ENCODE data around the gene CIAO2B. TPM values are rescaled to one million over a fixed set of nuclear protein-coding genes. Genes with fewer than 3 reads are reported as not detected.

The CIAO2B gene
- polyA plus RNA-seq, 1 experiment, result 171 TPM

DNA sequence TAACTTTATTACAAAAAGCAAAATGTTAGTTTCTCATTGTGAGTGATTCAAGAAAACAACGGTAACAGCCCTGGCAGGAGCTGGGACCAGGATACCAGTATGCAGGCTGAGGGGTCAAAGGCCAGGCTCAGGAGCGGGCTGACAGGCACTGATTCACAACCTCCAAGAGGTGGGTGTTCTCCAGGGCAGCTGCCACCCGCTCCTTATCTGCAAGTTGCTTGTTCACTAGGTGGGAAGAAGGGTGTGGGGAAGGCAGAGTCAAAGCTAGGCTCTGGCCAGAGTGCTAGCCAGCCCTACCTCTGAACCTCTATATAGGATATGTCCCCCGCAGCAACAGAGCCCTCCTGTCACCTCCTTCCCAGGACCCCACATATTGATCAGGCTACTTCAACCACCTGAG, 2.1 kb downstream of the CIAO2B start:
- Histone ChIP-seq H3K4me3 (ENCODE audit: low read depth, low read length) (no peak overlapping the region), H3K36me3 (ENCODE audit: control insufficient read depth, insufficient read depth, low read length) (peaks cover 6% of the 10 kb centered on the region; the same call in 1 of the 2 replicates), H3K27me3 (ENCODE audit: control insufficient read depth, insufficient read depth, low read length) (no peaks in the 10 kb centered on the region)
- TF ChIP-seq, protein P1, sequence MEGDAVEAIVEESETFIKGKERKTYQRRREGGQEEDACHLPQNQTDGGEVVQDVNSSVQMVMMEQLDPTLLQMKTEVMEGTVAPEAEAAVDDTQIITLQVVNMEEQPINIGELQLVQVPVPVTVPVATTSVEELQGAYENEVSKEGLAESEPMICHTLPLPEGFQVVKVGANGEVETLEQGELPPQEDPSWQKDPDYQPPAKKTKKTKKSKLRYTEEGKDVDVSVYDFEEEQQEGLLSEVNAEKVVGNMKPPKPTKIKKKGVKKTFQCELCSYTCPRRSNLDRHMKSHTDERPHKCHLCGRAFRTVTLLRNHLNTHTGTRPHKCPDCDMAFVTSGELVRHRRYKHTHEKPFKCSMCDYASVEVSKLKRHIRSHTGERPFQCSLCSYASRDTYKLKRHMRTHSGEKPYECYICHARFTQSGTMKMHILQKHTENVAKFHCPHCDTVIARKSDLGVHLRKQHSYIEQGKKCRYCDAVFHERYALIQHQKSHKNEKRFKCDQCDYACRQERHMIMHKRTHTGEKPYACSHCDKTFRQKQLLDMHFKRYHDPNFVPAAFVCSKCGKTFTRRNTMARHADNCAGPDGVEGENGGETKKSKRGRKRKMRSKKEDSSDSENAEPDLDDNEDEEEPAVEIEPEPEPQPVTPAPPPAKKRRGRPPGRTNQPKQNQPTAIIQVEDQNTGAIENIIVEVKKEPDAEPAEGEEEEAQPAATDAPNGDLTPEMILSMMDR (IDR thresholded peaks at IDR 0.05; ENCODE audit: insufficient read depth, low read depth, low read length), result no peak
- ChIA-PET POLR2A (no interaction called here), CTCF (interaction anchor here (0.9 to 4.8 kb wide), 4 partner anchors 14 to 223 kb away, joined by 3 to 29 read pairs (median 5); no protein-coding TSS in a partner anchor)
- DNase-seq (ENCODE audit: low read depth), result no peak

DNA sequence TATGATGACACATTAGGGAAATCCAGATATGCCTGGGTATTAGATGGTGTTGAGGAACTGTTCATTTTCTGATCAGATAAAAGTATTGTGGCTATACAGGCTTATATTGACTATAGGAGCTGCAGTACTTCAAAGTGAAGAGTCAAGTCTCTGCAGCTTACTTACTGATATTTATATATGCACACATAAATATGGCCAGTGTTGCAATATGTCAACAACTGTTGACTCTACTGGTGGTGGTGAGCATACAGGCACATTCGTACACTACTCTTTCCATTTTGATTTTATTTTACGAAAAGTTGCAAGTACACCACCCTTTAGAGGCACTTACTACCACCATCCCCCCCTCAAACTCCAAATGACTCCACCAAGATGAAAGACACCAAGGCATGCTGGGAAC, 2.5 kb downstream of the CIAO2B start:
- Histone ChIP-seq H3K4me3 (ENCODE audit: low read depth, low read length) (no peak overlapping the region), H3K36me3 (ENCODE audit: control insufficient read depth, insufficient read depth, low read length) (peaks cover 6% of the 10 kb centered on the region; the same call in 1 of the 2 replicates), H3K27me3 (ENCODE audit: control insufficient read depth, insufficient read depth, low read length) (no peaks in the 10 kb centered on the region)
- CTCF ChIA-PET, result interaction anchor here (0.8 to 4.8 kb wide), 6 partner anchors 14 to 271 kb away, joined by 3 to 29 read pairs (median 3); no protein-coding TSS in a partner anchor
- no peak for DNase-seq (ENCODE audit: low read depth)
- POLR2A ChIA-PET, result interaction anchor here (0.6 kb wide), 1 partner anchor 247 kb away, joined by 4 read pairs; no protein-coding TSS in a partner anchor
- TF ChIP-seq, protein P1 (IDR thresholded peaks at IDR 0.05; ENCODE audit: insufficient read depth, low read depth, low read length), result no peak

DNA sequence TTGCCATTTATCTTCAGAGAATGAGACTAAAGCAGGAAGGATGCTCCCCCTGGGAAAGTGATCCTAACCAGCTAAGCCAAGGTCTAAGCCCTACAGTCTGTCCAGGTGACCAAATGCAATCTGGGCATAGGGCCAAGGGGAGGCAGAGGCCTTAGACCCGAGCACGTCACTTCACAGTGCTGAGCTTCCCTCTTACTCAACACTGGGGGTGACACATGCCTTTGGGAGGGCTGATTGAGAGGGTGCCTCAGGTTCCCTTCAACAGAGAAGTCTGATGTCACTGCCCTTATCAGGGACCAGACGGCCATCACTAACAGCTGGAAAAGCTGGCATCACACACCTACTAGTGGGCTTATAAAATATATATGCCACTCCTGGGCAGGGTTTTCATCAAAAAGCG, 4.0 kb downstream of the CIAO2B start:
- CTCF ChIA-PET, result interaction anchor here (1.4 to 4.8 kb wide), 2 partner anchors 34 to 255 kb away, joined by 3 to 29 read pairs; no protein-coding TSS in a partner anchor
- Histone ChIP-seq H3K4me3 (ENCODE audit: low read depth, low read length) (no peak overlapping the region), H3K36me3 (ENCODE audit: control insufficient read depth, insufficient read depth, low read length) (peaks cover 6% of the 10 kb centered on the region; the same call in 1 of the 2 replicates), H3K27me3 (ENCODE audit: control insufficient read depth, insufficient read depth, low read length) (no peaks in the 10 kb centered on the region)
- POLR2A ChIA-PET, result no interaction called here
- no peak for DNase-seq (ENCODE audit: low read depth)
- TF ChIP-seq, protein P1 (IDR thresholded peaks at IDR 0.05; ENCODE audit: insufficient read depth, low read depth, low read length), result no peak

DNA sequence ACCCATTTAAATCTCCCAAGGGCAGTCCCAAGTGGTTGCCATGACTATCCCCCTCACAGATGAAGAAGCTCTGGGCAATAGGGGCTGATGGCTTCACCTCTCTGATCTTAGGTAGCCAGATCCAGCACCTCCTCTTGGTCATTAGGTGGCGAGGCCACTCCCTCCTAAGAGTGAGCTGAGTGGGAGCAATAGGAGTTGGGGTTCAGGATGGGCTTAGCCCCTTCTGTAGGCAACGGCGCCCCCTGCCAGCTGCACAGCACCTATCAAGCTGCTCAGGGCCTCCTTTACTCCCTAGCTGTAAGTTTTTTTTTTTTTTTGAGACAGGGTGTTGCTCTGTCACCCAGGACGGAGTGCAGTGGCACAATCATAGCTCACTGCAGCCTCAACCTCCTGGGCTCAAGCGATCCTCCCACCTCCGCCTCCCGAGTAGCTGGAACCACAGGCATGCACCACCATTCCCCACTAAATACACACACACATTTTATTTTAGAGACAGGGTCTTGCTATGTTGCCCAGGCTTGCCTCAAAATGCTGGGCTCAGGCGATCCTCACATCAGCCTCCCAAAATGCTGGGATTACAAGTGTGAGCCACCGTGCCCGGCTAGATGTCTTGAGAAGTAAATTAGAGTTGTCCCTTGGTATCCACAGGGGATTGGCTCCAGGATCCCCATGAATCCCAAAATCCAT, 5.4 kb downstream of the CIAO2B start:
- POLR2A ChIA-PET, result no interaction called here
- Histone ChIP-seq H3K36me3 (ENCODE audit: control insufficient read depth, insufficient read depth, low read length) (peaks cover 6% of the 10 kb centered on the region; the same call in 1 of the 2 replicates), H3K27me3 (ENCODE audit: control insufficient read depth, insufficient read depth, low read length) (peaks cover 1% of the 10 kb centered on the region; the same call in 1 of the 2 replicates), H3K4me3 (ENCODE audit: low read depth, low read length) (no peak overlapping the region)
- CTCF ChIA-PET, result interaction anchor here (0.6 to 5.4 kb wide), 14 partner anchors 9 to 522 kb away, joined by 3 to 118 read pairs (median 3); partner anchors contain the start of gene CDH16
- no peak for DNase-seq (ENCODE audit: low read depth)
- TF ChIP-seq, protein P1 (IDR thresholded peaks at IDR 0.05; ENCODE audit: insufficient read depth, low read depth, low read length), result peak; percentile 56

DNA sequence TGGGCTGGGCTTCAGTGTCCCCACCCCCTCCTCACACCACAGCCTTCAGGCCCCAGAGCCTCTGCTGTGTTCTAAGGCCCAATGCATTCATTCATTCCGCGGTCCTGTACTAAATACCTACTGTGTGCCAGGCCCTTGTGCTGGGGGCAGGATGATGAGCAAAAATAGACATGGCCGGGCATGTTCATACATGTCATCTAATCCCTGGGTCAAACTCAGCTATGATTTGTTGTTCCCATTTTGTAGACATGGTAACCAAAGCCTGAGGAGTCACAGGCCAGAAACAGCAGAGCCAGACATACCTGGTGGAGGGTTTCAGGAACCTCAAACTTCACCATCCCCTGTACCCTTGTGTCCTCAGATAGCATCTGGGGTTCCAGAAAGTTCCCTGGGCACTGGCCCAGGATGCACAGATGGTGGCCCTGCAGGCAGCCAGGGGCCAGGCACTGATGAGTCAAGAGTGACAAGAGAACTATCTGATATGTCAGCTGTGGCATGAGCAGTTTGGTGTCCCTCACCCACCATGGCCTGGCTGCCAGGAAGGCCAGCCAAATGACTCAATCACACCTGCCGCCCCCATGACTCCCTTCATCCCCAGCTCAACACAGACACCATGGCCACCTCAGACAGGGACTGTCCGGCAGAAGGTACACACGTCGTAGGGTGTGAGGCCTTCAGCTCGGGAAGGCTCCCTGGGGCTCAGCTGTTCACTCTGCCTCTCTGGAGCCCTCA, 6.1 kb downstream of the CIAO2B start:
- no peak for DNase-seq (ENCODE audit: low read depth)
- CTCF ChIA-PET, result interaction anchor here (0.6 to 5.4 kb wide), 14 partner anchors 10 to 522 kb away, joined by 3 to 118 read pairs (median 4); partner anchors contain the start of gene CDH16
- H3K4me3 ChIP-seq (ENCODE audit: low read depth, low read length), result no peak overlapping the region
- H3K27me3 ChIP-seq (ENCODE audit: control insufficient read depth, insufficient read depth, low read length), result peaks cover 1% of the 10 kb centered on the region; the same call in 1 of the 2 replicates
- H3K36me3 ChIP-seq (ENCODE audit: control insufficient read depth, insufficient read depth, low read length), result peaks cover 6% of the 10 kb centered on the region; the same call in 1 of the 2 replicates
- POLR2A ChIA-PET, result no interaction called here
- TF ChIP-seq, protein P1 (IDR thresholded peaks at IDR 0.05; ENCODE audit: insufficient read depth, low read depth, low read length), result no peak
